ENCODE measurements around the gene IRF5.

IRF5 gene

DNA sequence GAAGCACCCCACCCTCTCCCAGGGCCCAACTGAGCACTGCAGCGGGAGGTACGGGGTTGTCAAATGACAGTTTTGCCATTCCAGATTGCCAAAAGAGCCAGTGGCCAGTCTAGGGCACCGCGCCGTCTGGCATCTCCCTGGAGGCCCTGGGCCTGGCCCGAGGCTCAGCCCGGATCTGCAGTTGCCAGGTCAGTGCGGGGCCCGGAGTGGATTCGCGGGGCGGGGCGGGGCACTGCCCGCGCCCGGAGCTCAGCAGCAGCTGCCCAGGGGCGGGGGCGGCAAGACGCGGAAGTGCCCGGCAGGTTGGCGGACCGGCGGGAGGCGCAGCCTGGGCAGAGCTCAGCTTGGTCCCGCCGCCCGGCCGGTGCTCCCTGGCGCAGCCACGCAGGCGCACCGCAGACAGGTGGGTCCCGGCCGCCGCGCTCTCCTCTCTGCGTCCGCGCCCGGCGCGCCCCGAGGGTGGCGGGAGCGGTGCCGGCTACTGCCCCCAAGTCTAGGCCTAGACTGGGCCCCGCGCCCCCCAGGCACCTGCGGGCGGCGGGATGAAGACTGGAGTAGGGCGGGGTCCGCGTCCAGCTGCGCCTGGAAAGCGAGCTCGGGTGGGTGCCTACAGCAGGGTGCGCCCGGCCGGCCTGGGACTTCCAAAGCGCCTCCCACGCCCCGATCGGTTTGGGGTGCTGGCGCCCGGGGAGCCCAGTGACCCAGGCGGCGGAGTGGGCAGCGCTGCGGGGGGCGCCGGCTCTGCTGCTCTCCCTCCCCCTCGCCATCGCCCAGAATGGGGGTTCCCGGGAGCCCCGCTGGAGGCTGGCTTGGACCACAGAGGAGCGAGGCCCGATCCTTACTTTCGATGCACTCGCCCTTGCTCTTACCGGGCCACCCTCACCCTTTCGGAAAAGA is at the start of gene IRF5:
IRF5 (plus strand) TSS at position 281 of the 897 bp plus-strand sequence. CDS start 4,155 bp downstream, outside the sequence.
- intact Hi-C loops (cut with DNase I; ENCODE audit: low total_unique reads): no loop called here
- Histone ChIP-seq H3K4me1 (peaks cover 0 to 25% (median 19%) of the 10 kb centered on the region in 4 donors), H3K27ac (peak within 1 kb of the TSS in 1 of 2 donors; percentile 18), H3K4me3 (peak within 1 kb of the TSS; percentile 57 to 58), H3K27me3 (peaks cover 0 to 56% of the 10 kb centered on the region in 2 donors), H3K36me3 (no peaks in the 10 kb centered on the region), H3K9me3 (no peaks in the 10 kb centered on the region)
- no peak for DNase-seq
- no peak for TF ChIP-seq CTCF (IDR thresholded peaks at IDR 0.05)

DNA sequence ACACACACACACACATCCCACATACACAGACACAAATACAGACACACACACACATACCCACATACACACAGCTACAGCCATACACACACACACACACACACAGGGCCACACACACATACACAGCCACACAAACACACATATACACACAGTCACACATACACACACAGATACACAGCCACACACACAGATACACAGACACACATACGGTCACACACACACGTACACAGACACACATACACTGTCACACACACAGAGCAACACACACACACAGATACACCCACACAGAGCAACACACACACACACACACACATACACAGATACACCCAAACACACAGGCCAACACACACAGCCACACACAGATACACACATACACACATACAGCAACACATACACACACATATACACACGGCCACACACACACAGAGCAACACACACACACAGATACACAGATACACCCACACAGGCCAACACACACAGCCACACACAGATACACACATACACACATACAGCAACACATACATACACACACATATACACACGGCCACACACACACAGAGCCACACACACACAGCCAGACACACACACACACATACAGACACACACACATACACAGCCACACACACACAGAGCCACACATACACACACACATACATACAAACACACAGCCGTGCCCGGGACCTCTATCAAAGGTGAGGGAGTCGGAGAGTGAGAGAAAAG is 49.5 kb upstream of the IRF5 start:
- no peak for DNase-seq
- Histone ChIP-seq H3K27ac (no peak overlapping the region), H3K36me3 (no peaks in the 10 kb centered on the region), H3K4me3 (no peak overlapping the region), H3K27me3 (peaks cover 0 to 67% of the 10 kb centered on the region in 2 donors), H3K4me1 (peaks cover 0 to 6% (median 2%) of the 10 kb centered on the region in 4 donors), H3K9me3 (no peaks in the 10 kb centered on the region)
- intact Hi-C loops (cut with DNase I; ENCODE audit: low total_unique reads): no loop called here
- TF ChIP-seq CTCF (IDR thresholded peaks at IDR 0.05): no peak

DNA sequence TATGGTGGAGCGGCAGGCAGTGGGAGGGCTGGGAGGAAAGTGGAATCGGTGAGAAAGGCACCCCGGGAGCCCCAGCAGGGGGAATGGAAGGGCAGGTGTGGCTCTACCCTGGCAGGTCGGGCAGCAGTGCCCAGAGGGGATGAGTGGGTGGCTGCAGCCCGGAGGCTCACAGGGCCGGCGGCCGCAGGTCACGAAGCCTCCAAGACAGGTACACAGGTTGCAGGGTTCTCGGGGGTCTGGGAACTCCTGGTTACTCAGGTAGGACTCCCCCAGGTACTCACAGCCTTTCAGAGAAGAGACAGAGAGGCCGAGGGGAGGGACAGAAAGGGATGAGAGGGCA is 49.0 kb upstream of the IRF5 start:
- intact Hi-C loops (cut with DNase I; ENCODE audit: low total_unique reads): no loop called here
- Histone ChIP-seq H3K27ac (no peak overlapping the region), H3K4me3 (no peak overlapping the region), H3K9me3 (no peaks in the 10 kb centered on the region), H3K4me1 (peaks cover 0 to 6% (median 2%) of the 10 kb centered on the region in 4 donors), H3K36me3 (no peaks in the 10 kb centered on the region), H3K27me3 (peaks cover 0 to 67% of the 10 kb centered on the region in 2 donors)
- TF ChIP-seq CTCF (IDR thresholded peaks at IDR 0.05): no peak
- DNase-seq: no peak

DNA sequence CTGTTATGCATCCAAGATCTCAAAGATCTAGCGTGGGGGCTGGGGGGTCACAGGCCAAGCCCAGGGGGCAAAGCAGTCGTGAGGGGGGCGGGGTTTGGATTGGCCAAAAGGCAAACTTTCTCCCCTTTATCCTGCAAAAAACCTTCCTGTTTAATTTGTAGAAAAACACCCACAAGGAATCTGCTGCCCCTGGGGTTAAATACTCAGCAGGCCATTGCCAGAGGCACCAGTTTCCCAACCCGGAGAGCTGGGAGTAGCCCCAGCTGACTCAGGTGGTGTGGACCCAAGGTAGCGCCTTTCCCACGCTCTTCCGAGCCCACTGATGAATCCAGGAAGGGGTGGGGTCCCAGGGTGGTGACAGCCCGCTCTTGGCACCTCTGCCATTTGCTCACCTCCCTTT is 48.6 kb upstream of the IRF5 start:
- intact Hi-C loops (cut with DNase I; ENCODE audit: low total_unique reads): no loop called here
- peaks cover 0 to 6% (median 2%) of the 10 kb centered on the region in 4 donors for H3K4me1 ChIP-seq
- DNase-seq: no peak
- peaks cover 0 to 67% of the 10 kb centered on the region in 2 donors for H3K27me3 ChIP-seq
- no peak overlapping the region for H3K27ac ChIP-seq
- H3K9me3 ChIP-seq: no peaks in the 10 kb centered on the region
- no peak overlapping the region for H3K4me3 ChIP-seq
- TF ChIP-seq CTCF (IDR thresholded peaks at IDR 0.05): no peak
- no peaks in the 10 kb centered on the region for H3K36me3 ChIP-seq

GRCh38 chr7:128890306-128891109 is 47.2 kb upstream of the IRF5 start:
- Histone ChIP-seq H3K27me3 (peaks cover 0 to 56% of the 10 kb centered on the region in 2 donors), H3K9me3 (no peaks in the 10 kb centered on the region), H3K4me1 (peaks cover 0 to 6% (median 2%) of the 10 kb centered on the region in 4 donors), H3K4me3 (peak overlapping the region; percentile 12 to 24), H3K36me3 (no peaks in the 10 kb centered on the region), H3K27ac (no peak overlapping the region)
- intact Hi-C loops (cut with DNase I; ENCODE audit: low total_unique reads): no loop called here
- peak in 1 of 2 donors; percentile 68 for DNase-seq
- TF ChIP-seq CTCF (IDR thresholded peaks at IDR 0.05): no peak

All from tibial artery (tissue), 4 donors.